Measurements from ENCODE around the gene PLCB4. TPM values are rescaled to one million over a fixed set of nuclear protein-coding genes. Genes with fewer than 3 reads are reported as not detected.

Gene PLCB4
- total RNA-seq, 2 experiments from 2014 or later: not detected

- ChIA-PET CTCF (ENCODE audit: unreplicated experiment) (no interaction called here), POLR2A (interaction anchor here (0.6 kb wide), 1 partner anchor 9 kb away, joined by 3 read pairs; no protein-coding TSS in a partner anchor)
- TF ChIP-seq CTCF (conservative IDR thresholded peaks at IDR 0.05; ENCODE audit: low read length): no peak
- TF ChIP-seq EZH2phosphoT487 (IDR thresholded peaks at IDR 0.05; ENCODE audit: borderline replicate concordance, low read depth, low read length): no peak
- no peaks in the 10 kb centered on the region for H4K20me1 ChIP-seq (ENCODE audit: insufficient read depth, low read length)
- H3K9me3 ChIP-seq (ENCODE audit: low read length): no peaks in the 10 kb centered on the region
- no peak overlapping the region for H2AFZ ChIP-seq (ENCODE audit: low read length)
- BruUV-seq (replicated peaks): no TSS peak
- intact Hi-C loops (cut with micrococcal nuclease; ENCODE audit: unreplicated experiment): no loop called here
- H3K9me2 ChIP-seq (ENCODE audit: insufficient read depth, low read length): no peaks in the 10 kb centered on the region
- DNase-seq (ENCODE audit: low spot score): no peak
- H3K4me3 ChIP-seq (ENCODE audit: low read depth, low read length, poor library complexity, severe bottlenecking): no peak overlapping the region
- H3K27ac ChIP-seq (ENCODE audit: low read depth, low read length, poor library complexity, severe bottlenecking): no peak overlapping the region
- H3K79me2 ChIP-seq (ENCODE audit: insufficient read depth, low read depth, low read length): no peaks in the 10 kb centered on the region
- H3K4me2 ChIP-seq (ENCODE audit: low read length): no peak overlapping the region
- no peaks in the 10 kb centered on the region for H3K36me3 ChIP-seq (ENCODE audit: insufficient read depth, low read length)
- H3K4me1 ChIP-seq (ENCODE audit: insufficient read depth, low read length, poor library complexity, severe bottlenecking): no peaks in the 10 kb centered on the region
Observed at GRCh38 chr20:9165261-9165660, 96.4 kb downstream of the PLCB4 start.

DNA sequence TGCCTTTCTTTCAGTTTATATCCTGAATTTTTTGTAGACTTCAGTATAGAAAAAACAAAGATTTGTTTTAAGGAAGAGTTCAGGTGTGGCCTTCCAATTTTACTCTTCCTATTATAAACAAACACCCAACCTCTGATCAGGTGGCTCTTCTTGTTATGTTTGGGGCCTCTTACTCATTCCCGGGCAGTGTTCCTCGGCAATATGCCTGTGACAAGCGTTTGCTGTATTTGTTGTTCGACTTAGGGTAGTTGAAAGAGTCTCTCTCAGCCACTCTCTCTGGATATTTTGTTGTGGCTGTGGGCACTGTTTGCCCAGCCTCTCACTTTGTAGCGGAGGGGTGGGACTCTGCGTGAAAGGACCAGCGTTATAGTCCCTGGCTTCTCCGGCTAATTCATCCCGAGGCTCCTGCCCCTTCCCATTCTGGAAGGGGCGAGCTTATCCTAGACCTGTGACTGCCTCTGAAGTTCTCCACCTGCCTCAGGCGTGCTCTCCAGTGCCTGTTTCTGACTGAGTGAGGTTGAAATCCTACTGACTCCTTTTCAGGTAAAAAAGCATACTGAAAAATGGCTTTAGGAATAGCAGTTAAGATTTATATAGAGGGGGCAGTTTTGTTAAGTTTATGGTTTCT lies 97.4 kb downstream of the PLCB4 start:
- Histone ChIP-seq H3K79me2 (ENCODE audit: insufficient read depth, low read depth, low read length) (no peaks in the 10 kb centered on the region), H3K4me3 (ENCODE audit: low read depth, low read length, poor library complexity, severe bottlenecking) (no peak overlapping the region), H3K27ac (ENCODE audit: low read depth, low read length, poor library complexity, severe bottlenecking) (no peak overlapping the region), H4K20me1 (ENCODE audit: insufficient read depth, low read length) (no peaks in the 10 kb centered on the region), H3K9me3 (ENCODE audit: low read length) (no peaks in the 10 kb centered on the region), H2AFZ (ENCODE audit: low read length) (no peak overlapping the region), H3K9me2 (ENCODE audit: insufficient read depth, low read length) (no peaks in the 10 kb centered on the region), H3K36me3 (ENCODE audit: insufficient read depth, low read length) (no peaks in the 10 kb centered on the region), H3K4me2 (ENCODE audit: low read length) (no peak overlapping the region), H3K4me1 (ENCODE audit: insufficient read depth, low read length, poor library complexity, severe bottlenecking) (no peaks in the 10 kb centered on the region)
- ChIA-PET CTCF (ENCODE audit: unreplicated experiment) (no interaction called here), POLR2A (no interaction called here)
- no peak for DNase-seq (ENCODE audit: low spot score)
- no TSS peak for BruUV-seq (replicated peaks)
- intact Hi-C loops (cut with micrococcal nuclease; ENCODE audit: unreplicated experiment): no loop called here
- TF ChIP-seq EZH2phosphoT487 (IDR thresholded peaks at IDR 0.05; ENCODE audit: borderline replicate concordance, low read depth, low read length): no peak
- TF ChIP-seq CTCF (conservative IDR thresholded peaks at IDR 0.05; ENCODE audit: low read length): no peak

GRCh38 chr20:9169409-9169808 lies 100.5 kb downstream of the PLCB4 start:
- Histone ChIP-seq H3K4me3 (ENCODE audit: low read depth, low read length, poor library complexity, severe bottlenecking) (no peak overlapping the region), H3K27ac (ENCODE audit: low read depth, low read length, poor library complexity, severe bottlenecking) (no peak overlapping the region), H2AFZ (ENCODE audit: low read length) (no peak overlapping the region), H3K4me2 (ENCODE audit: low read length) (no peak overlapping the region), H3K4me1 (ENCODE audit: insufficient read depth, low read length, poor library complexity, severe bottlenecking) (no peaks in the 10 kb centered on the region), H3K36me3 (ENCODE audit: insufficient read depth, low read length) (no peaks in the 10 kb centered on the region), H3K79me2 (ENCODE audit: insufficient read depth, low read depth, low read length) (no peaks in the 10 kb centered on the region), H4K20me1 (ENCODE audit: insufficient read depth, low read length) (no peaks in the 10 kb centered on the region), H3K9me2 (ENCODE audit: insufficient read depth, low read length) (no peaks in the 10 kb centered on the region), H3K9me3 (ENCODE audit: low read length) (no peaks in the 10 kb centered on the region)
- ChIA-PET POLR2A (interaction anchor here (1.2 kb wide), 1 partner anchor 10 kb away, joined by 3 read pairs; no protein-coding TSS in a partner anchor), CTCF (ENCODE audit: unreplicated experiment) (no interaction called here)
- intact Hi-C loops (cut with micrococcal nuclease; ENCODE audit: unreplicated experiment): no loop called here
- TF ChIP-seq CTCF (conservative IDR thresholded peaks at IDR 0.05; ENCODE audit: low read length): no peak
- TF ChIP-seq EZH2phosphoT487 (IDR thresholded peaks at IDR 0.05; ENCODE audit: borderline replicate concordance, low read depth, low read length): no peak
- DNase-seq (ENCODE audit: low spot score): no peak
- no TSS peak for BruUV-seq (replicated peaks)

All from OCI-LY7 (cell line).